NCI-H748 treated with DMSO at 0.1 percent for 48 hours (cell line): ENCODE results near the gene CCDC51.

Experiments
- DNase-seq: peaks from one replicate; lab custom pipeline; 2025; lab: John Stamatoyannopoulos, UW

CCDC51 gene

DNA sequence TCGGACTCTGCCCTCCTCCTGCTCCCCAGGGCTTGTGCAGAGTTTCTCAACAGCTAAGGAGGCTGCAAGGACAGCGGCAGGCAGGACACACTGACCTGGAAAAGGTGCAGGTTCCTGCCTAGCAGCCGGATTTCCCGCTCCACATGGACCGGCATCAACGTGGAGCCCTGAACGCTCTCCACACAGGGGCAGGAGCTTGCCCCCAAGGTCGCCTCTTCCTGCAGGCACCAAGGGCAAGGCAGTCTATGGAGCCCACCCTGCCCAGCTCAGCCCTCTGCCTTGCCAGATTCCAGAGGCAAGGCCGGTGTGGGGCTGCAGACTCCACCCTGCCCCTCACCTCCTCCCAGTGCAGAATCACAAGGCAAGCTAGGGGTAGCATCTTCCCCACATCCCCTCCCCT is 20.8 kb downstream of the CCDC51 start:
- no peak for DNase-seq

- DNase-seq = no peak
Observed at GRCh38 chr3:48418651-48419050, 21.3 kb downstream of the CCDC51 start.

DNA sequence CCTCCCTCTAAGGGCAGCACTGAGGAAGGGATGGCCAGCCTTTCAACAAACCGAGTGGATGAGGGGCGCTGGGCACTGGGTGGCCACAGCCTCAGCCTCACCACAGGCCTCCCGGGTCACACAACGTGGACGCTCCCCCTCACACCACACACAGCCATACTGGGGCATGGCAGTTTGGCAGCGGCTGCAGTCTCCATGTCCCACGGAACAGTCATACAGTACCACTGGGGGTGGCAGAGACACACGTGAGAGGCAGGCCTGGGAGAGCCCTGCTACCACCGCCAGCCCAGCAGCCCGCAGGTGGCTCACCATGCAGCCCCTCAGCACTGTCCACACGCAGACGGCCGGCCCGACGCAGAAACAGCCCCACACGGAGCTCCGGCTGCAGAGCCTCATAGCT is 21.8 kb downstream of the CCDC51 start:
- no peak for DNase-seq

DNA sequence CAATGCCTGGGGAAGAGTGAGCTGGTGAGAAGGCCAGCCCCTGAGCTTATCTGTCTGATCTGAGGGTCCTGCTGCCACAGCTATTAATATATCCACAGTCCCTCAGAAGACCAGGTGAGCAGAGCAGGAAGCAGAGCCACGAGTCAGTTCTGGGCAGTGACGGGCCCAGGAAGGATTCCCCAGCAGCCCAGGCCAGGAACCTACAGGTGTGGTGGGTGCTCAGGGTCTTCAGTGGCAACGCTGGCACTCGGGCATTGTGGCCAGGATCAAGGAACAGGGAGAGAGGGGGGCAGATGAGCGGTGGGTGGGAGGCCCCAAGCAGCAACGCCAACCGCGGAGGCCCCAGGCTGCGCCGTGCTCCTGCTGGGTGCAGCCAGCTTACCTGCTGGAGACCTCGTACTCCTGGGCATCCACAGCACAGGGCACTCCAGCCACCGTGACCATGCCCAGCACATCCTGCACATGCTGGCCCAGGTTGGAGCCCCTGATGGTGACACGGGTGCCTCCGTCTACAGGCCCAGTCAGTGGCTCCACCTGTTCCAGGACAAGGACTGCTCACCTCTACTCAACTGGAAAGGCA is 22.3 kb downstream of the CCDC51 start:
- DNase-seq = no peak

GRCh38 chr3:48416546-48416945 is 23.4 kb downstream of the CCDC51 start:
- DNase-seq = no peak

DNA sequence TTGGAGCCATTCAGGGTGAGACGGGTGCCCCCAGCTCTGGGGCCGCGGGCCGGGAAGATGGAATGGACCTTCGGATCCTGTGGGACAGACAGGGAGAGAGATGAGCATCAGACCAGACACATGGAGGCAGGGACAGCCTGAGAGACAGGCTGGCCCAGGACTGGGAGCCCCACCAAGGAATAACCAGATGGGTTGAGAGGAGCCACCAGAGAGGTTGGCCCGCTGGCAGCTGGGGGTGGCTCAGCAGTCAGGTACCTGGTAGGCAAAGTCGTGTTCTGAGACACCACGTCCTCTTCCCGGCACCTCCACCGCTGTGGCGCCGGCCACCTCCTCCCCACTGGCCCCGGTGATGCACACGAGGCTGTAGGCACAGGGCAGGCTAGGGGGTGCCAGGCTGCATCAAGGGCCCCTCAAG is 23.8 kb downstream of the CCDC51 start:
- DNase-seq = no peak

DNA sequence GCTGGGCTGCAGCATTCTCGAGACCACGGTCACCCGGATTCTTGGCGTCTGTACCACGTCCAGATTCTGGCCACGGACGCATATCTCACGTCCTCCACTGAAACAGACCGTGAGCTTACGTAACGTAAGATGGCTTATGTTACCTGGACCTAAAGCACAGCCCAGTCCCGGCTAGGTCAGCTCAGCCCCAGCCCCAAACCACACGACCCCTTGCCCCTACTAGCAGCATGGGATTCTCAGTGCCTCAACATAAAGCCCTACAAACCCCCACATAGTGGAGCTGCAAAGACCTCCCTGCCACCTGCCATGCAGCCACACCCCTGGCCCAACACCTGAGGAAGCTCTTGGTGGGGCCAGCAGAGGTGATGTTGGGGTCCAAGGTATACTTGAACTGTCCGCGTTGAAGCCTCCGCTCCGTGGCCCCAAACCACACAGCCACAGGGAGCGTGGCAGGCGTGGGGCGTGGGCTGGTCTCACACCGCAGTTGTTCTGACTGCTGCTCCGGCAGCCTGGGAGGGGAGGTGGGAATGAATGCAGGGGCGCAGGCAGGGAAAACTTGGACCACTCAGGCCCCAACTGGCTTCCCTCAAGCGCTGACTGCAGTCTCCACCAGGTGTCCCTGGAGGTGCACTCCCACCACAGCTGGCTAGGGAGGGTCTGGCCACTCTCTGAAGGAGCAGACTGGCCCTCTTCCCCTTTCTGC is 24.5 kb downstream of the CCDC51 start:
- DNase-seq = no peak

DNA sequence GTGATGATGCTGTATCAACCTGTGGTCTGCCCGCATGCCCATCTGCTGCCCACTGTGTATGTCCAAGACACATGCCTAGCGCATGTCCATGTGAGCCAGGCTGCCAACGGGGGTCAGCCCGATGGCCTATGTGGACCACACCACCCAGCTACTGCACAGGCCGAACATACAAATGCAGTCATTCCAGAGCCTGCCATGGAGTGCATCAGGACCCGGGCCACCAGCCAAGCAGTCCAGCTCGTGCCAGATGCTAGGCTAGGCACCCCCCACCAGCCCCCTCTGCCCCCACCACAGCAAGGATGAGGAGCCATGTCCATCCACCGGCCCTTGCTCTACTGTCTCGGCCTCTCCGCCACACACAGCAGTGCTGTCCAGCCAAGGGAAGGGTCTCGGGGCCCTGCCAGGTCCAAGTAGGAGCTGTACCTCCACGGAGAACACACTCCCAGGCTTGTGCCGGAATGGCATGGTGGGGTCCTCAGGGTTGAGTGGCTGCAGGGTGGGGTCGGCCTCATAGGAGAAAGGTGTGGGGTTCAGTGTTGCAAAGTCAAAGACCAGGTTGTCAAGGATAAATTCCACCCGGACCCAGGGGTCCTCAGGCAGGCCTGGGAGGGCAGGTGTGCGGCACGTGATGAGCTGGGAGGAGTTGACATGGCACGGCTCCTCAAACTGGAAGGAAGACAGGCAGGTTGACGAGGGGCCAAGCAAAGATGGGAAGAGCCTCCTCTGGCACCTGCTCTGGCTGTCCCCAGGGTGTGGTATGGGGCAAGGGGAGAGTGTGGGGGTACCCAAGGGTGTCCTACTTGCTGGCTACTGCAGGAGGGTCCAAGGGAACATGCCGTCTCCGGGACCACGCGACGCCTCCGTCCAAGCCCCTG is 25.3 kb downstream of the CCDC51 start:
- DNase-seq = no peak

DNA sequence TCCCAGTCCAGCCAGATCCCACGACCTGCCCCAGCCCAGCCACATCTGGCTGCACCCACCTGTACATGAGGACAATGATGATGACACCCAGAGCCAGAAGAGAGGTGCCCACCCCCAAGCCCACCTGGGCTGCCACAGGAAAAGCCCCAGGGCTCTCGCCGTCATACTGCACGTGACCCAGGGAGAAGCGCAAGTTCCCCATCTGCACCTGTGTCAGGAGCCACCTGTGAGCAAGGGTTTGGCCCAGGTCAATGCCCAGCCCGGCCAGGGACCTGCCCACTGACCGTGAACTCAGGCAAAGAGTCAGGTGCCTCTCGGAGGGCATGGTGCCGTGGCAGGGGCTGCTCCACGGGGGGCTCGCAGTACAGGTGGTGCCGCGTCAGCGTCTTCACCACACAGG is 26.3 kb downstream of the CCDC51 start:
- DNase-seq = no peak

DNA sequence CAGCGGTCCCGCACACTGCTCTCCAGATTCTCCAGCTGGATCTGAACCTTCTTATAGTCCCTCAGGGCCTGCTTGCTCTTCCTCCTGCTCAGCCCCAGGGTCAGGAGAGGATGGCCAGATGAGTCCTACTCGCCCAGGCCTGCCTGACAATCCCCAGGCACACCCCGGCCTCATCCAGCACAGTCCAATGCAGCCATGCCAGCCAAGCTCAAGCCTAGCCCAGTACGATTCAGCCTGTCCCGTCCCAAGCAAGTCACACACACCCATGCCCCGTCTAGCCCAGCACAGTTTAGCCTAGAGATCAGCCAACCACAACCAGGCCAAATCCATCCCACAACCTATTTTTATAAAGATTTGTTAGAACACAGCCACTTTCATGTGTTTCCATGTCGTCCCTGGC is 26.8 kb downstream of the CCDC51 start:
- no peak for DNase-seq

DNA sequence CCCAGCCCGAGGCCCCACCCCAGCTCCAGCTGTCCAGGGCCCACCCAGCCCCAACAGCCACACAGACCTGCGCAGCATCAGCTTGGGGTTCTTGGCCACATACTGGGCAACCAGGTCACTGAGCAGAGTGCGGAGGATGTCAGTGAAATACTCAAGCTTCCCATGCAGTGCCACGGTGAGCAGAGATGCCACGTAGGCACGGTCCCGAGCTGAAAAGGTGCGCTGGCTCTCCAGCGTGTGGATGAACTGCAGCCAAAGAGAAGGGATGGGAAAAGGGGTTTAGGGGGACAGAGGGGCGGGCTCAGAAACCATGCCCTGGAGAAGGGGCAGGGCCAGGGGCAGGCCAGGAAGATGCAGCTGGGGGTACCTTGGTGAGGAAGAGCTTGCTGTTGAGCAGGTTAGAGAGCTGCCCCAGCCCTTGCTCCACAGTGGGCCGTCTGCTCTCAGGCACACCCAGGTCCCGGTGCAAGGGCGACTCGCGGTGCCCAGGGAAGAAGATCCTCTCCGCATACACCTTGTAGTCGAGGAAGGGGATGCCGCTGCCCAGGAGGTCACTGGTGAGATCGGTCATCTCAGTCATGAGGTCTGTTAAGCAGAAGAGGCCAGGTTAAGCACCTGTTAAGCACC is 27.4 kb downstream of the CCDC51 start:
- no peak for DNase-seq

- DNase-seq = no peak
Observed at GRCh38 chr3:48411606-48412374, 28.1 kb downstream of the CCDC51 start.

- no peak for DNase-seq
Observed at GRCh38 chr3:48411041-48411588, 28.8 kb downstream of the CCDC51 start.

DNA sequence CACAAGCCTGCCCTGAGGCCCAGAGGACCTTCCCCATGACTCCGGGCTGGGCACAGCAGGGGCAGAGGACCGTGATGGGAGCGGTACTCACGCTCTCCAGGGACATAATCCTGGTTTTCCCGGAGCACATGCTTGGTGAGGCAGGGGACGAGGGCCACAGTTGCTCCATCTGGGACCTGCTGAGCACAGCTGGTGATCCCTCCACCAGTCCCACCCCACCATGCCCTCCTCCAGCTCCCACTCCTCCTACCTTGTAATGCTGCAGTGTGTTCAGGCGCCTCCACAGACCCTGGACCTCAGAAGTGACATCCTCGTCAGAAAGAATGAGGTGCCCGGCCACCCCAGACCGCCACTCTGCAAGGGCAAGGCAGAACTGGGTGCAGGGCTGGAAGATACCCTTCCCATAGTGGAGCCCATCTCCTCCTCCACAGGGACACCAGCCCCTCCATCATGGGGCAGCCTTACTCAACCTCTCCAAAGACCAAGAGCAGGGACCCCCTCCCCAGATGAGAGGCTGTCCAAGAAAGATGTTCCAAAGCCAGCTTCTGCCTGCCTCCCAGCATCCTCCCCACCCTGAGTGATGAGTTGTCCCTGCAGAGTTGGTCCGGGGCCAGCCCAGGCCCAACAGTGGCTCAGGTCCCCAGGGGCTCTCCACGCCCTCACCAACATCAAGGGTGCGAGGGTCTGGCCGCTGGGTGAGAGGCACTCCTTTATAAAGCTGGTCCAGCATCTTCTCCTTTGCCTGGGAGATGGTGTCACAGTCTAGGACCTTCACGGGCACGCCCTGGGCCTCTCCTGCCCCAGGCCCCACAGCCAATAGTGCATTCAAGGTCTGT is 29.5 kb downstream of the CCDC51 start:
- DNase-seq = no peak

DNA sequence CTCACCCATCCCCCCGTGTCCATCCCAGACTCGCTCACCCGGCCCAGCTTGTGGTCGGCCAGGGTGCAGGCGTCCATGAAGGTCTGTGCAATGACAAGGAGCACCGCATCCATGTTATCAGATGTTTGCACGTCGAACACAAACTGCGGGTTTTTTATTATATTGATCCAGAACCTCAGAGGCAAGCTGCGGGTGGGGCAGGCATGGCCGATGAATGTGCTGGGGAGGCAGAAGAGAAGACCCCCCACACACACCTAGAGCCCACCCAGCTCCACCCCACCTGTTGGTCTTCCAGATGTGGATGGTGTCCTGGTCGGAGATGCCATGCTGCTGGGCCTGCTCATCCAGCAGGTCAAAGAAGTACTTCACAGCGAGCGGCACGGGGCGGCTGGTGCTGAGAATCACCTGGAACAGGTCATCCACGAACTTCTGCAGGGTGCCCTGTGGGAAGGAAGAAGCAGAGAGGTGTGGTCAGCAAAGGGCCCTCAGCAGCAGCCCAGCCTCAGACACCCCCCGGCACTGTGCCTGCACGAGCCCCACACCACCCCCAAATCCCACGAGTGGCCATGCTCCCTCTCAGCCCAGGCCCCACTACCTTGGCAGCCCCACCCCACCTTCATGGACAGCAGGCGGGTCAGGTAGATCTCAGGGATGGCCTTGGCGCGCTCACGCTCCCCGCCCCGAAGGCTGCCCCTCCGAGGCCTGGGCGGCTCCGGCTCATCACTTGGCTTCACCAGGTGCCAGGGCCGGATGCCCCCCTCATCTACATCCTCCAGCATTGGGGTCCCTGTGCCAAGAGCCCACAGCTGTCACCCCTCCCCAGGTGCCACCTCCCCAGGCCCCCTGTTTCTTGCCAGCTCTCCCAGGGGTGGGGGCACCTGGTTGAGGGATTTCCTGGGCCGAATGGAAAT is 30.4 kb downstream of the CCDC51 start:
- DNase-seq = no peak

- DNase-seq = no peak
Observed at GRCh38 chr3:48408823-48409281, 31.1 kb downstream of the CCDC51 start.

- DNase-seq = no peak
Observed at GRCh38 chr3:48407542-48408099, 32.3 kb downstream of the CCDC51 start.

GRCh38 chr3:48406443-48407431 is 33.2 kb downstream of the CCDC51 start:
- DNase-seq = no peak
